C4-2B (cell line): ENCODE data around the gene FERMT3.

ENCODE experiments used
- CTCF ChIP-seq: fragments of 450-650 bp; conservative IDR thresholded peaks from 2 replicates; pipeline ENCODE4 v1.5.1; 2017; ENCODE audit warnings: mild to moderate bottlenecking
- ZFX ChIP-seq: fragments of 450-650 bp; IDR thresholded peaks from 2 replicates; pipeline ENCODE4 v1.6.1; 2017

DNA sequence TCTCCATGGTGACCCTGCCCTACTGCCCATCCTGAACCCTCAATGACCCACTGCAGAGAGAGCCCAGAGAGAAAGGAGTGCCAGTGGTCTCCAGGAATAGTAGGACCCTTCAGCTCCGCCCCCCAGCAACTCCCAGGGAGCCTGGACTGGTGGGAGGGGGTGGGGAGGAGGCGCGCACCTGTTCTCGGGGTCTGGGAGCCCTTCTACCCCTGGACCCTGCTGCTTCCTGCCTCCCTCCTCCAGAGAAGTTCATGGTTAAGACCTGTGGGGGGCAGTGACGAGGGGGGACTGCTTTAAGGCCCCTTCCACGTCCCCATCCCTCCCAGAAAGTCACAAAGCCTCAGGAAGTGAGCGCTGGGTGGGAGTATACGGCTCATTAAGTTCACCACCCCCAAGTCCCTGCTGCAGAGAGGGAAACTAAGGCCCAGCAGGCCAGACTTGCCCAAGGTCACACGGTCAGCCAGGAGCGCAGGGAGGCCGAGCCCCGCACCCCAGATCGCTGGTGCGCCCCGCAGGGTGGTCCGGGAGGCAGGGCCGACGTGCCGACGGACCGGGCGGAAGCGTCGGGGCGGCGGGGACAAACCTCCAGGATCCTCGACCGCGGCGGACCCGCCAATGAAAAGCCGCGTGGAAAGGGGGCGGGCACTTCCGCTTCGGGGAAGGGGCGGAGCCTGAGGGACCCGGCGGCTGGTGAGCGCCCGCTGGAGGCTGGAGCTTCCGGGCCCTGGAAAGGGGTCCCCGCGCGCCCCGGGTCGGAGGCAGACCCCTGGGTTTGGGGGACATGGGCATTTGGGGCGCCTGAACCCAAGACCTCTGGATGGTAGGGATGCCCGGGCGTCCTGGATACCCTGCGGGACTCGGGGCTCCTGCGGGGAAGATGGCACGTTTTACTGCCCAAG is 19.3 kb downstream of the FERMT3 start, which contains the start of the genes NUDT22 and TRPT1:
- TF ChIP-seq CTCF (no peak; the same call in 1 of the 2 replicates), ZFX (no peak)
